Mucosa of stomach (tissue), 1 donor: ENCODE data around the gene ANXA3.

Experiments
- H3K27me3 ChIP-seq: one replicate; pipeline ENCODE4 v1.7.0; 2013; ENCODE audit warnings: mild to moderate bottlenecking, low read length; ENCODE audit not compliant: control insufficient read depth, insufficient read depth
- H3K36me3 ChIP-seq: one replicate; pipeline ENCODE4 v1.7.0; 2013; ENCODE audit warnings: low read length; ENCODE audit not compliant: control insufficient read depth, insufficient read depth
- H3K4me1 ChIP-seq: one replicate; pipeline ENCODE4 v1.7.0; 2013; ENCODE audit warnings: mild to moderate bottlenecking, low read length; ENCODE audit not compliant: control insufficient read depth, insufficient read depth
- H3K4me3 ChIP-seq: one replicate; pipeline ENCODE4 v1.7.0; 2013; ENCODE audit warnings: low read length
- H3K9ac ChIP-seq: one replicate; pipeline ENCODE4 v1.7.0; 2013; ENCODE audit warnings: mild to moderate bottlenecking, low read length, moderate library complexity
- H3K9me3 ChIP-seq: one replicate; pipeline ENCODE4 v1.7.0; 2013; ENCODE audit warnings: mild to moderate bottlenecking, low read length, moderate library complexity; ENCODE audit not compliant: control insufficient read depth
- donor health status: Pancreatic carcinoma.

ANXA3 gene

GRCh38 chr4:78659665-78660064 lies 108.1 kb downstream of the ANXA3 start:
- Histone ChIP-seq H3K4me1 (peaks cover 16% of the 10 kb centered on the region), H3K9ac (no peak overlapping the region), H3K36me3 (no peaks in the 10 kb centered on the region), H3K9me3 (no peaks in the 10 kb centered on the region), H3K27me3 (no peaks in the 10 kb centered on the region), H3K4me3 (no peak overlapping the region)
